Panc1 (cell line): ENCODE data around the gene MYO7A. TPM values are rescaled to one million over a fixed set of nuclear protein-coding genes. Genes with fewer than 3 reads are reported as not detected.

ENCODE experiments used
- ATAC-seq: fragments of 200-7000 bp; cut with Tn5 transposase; 2 replicates; pipeline ENCODE4 v1.9.1; 2020; ENCODE audit warnings: mild to moderate bottlenecking, moderate library complexity
- BruUV-seq: library from RNA; stranded (reverse); fragments of 400-500 nt; replicated peaks from 2 replicates; lab custom pipeline; 2021; lab: Mats Ljungman, UMichigan
- CTCF ChIA-PET: fragments of 300-600 bp; sonication (Branson Sonifier 250); formaldehyde crosslinking; loops from one replicate; lab custom pipeline; 2022; ENCODE audit warnings: antibody characterized with exemption; lab: Charles Lee
- POLR2A ChIA-PET: fragments of 300-600 bp; sonication (Branson Sonifier 250); formaldehyde crosslinking; loops from one replicate; lab custom pipeline; 2022; ENCODE audit warnings: antibody characterized with exemption; lab: Charles Lee
- DNase-seq: peaks from one replicate; pipeline ENCODE4 v3.0.0-alpha.2; 2010; ENCODE audit warnings: low read depth, low spot score
- H3K27ac ChIP-seq: 2 replicates; pipeline ENCODE4 v1.5.1; 2011; ENCODE audit warnings: mild to moderate bottlenecking, low read length, inconsistent platforms
- H3K27me3 ChIP-seq: fragments of 200-500 bp; sonication (Bioruptor generic); 2 replicates; pipeline ENCODE4 v1.6.0; 2014; ENCODE audit warnings: low read length, inconsistent platforms; ENCODE audit not compliant: control insufficient read depth, insufficient read depth
- H3K36me3 ChIP-seq: fragments of 200-500 bp; sonication (Bioruptor generic); 2 replicates; pipeline ENCODE4 v1.5.1; 2014; ENCODE audit warnings: inconsistent platforms, mild to moderate bottlenecking, low read length, moderate library complexity; ENCODE audit not compliant: control insufficient read depth, insufficient read depth
- H3K4me1 ChIP-seq: 2 replicates; pipeline ENCODE4 v1.5.1; 2011; ENCODE audit warnings: inconsistent platforms, mild to moderate bottlenecking, low read length, moderate library complexity; ENCODE audit not compliant: control insufficient read depth, insufficient read depth
- H3K4me3 ChIP-seq, 2 experiments: 2 replicates each; pipeline ENCODE4 v1.5.1; 2011 to 2012; ENCODE audit warnings: low read depth in 2 of 2, low read length in 2 of 2, mild to moderate bottlenecking in 2 of 2, inconsistent platforms in 1 of 2, moderate library complexity in 1 of 2
- H3K9me3 ChIP-seq: fragments of 200-500 bp; sonication (Bioruptor generic); 2 replicates; pipeline ENCODE4 v1.5.1; 2014; ENCODE audit warnings: low read depth, mild to moderate bottlenecking, inconsistent platforms, low read length, moderate library complexity; ENCODE audit not compliant: control insufficient read depth, insufficient read depth
- CTCF ChIP-seq: fragments of 450-650 bp; IDR thresholded peaks from 2 replicates; pipeline ENCODE4 v1.5.1; 2017; ENCODE audit warnings: mild to moderate bottlenecking
- POLR2AphosphoS5 ChIP-seq: IDR thresholded peaks from 2 replicates; pipeline ENCODE4 v1.6.1; 2012; ENCODE audit warnings: mild to moderate bottlenecking, low read depth, low read length, moderate library complexity
- REST ChIP-seq, 2 experiments: IDR thresholded peaks; 2 replicates each; pipeline ENCODE4 v1.6.1; 2011 to 2012; ENCODE audit warnings: low read depth in 2 of 2, control low read depth in 1 of 2, low read length in 1 of 2, mild to moderate bottlenecking in 1 of 2, moderate library complexity in 1 of 2; ENCODE audit not compliant: insufficient read depth in 1 of 2
- SIN3A ChIP-seq: IDR thresholded peaks from 2 replicates; pipeline ENCODE4 v1.6.1; 2012; ENCODE audit warnings: low read depth, mild to moderate bottlenecking, low read length, moderate library complexity, borderline replicate concordance; ENCODE audit not compliant: insufficient read depth
- TCF7L2 ChIP-seq: IDR thresholded peaks from 2 replicates; pipeline ENCODE4 v1.6.1; 2011; ENCODE audit warnings: mild to moderate bottlenecking, low read depth, low read length, inconsistent platforms
- in situ Hi-C: cut with HindIII; loops from 2 replicates; pipeline ENCODE4 v1.10.0; 2016; ENCODE audit warnings: low sequenced_read_pairs, low pct_unique_long_range_greater_than_20kb
- intact Hi-C: fragments of 100-400 bp; cut with micrococcal nuclease; formaldehyde crosslinking; loops from one replicate; pipeline ENCODE4 v1.10.0; 2022; ENCODE audit not compliant: unreplicated experiment
- total RNA-seq: library from RNA; stranded (reverse); gene quantifications from one replicate; pipeline ENCODE4 v1.2.1, GENCODE V29; 2021; ENCODE audit not compliant: unreplicated experiment

Gene MYO7A
- total RNA-seq, 1 experiment from 2014 or later, result 1.3 TPM

GRCh38 chr11:77189588-77190210 is 61.7 kb downstream of the MYO7A start:
- in situ Hi-C loops, result no loop called here

GRCh38 chr11:77190331-77191075 is 62.5 kb downstream of the MYO7A start:
- TF ChIP-seq CTCF, result peak; percentile 28; the same call in 1 of the 2 replicates
- TF ChIP-seq SIN3A, result no peak
- no peak for TF ChIP-seq TCF7L2
- no peak for TF ChIP-seq POLR2AphosphoS5
- TF ChIP-seq REST (IDR thresholded peaks at IDR 0.05; ENCODE audit: insufficient read depth in 1 of 2, low read depth in 2 of 2, low read length in 1 of 2), result no peak
- no peak for ATAC-seq

More at GRCh38 chr11:77189588-77190210, 61.7 kb downstream of the MYO7A start:
- intact Hi-C loops, result loop anchor here (2.0 kb wide), 1 partner anchor 143 kb away; no protein-coding TSS in a partner anchor
- ChIA-PET CTCF (interaction anchor here (0.5 to 4.3 kb wide), 2 partner anchors 62 to 353 kb away, joined by 9 to 33 read pairs; partner anchors contain the start of gene MYO7A), POLR2A (interaction anchor here (0.6 kb wide), 1 partner anchor 900 kb away, joined by 3 read pairs; no protein-coding TSS in a partner anchor)
- BruUV-seq, result no TSS peak
- no peak overlapping the region for H3K27ac ChIP-seq
- DNase-seq (no peak), ATAC-seq (no peak)
- H3K4me3 ChIP-seq, result no peak overlapping the region
- no peaks in the 10 kb centered on the region for H3K36me3 ChIP-seq
- H3K27me3 ChIP-seq, result no peaks in the 10 kb centered on the region
- TF ChIP-seq SIN3A, result no peak
- no peak for TF ChIP-seq TCF7L2
- H3K9me3 ChIP-seq, result no peaks in the 10 kb centered on the region
- no peaks in the 10 kb centered on the region for H3K4me1 ChIP-seq

More at GRCh38 chr11:77190331-77191075, 62.5 kb downstream of the MYO7A start:
- no peaks in the 10 kb centered on the region for H3K9me3 ChIP-seq
- no peaks in the 10 kb centered on the region for H3K36me3 ChIP-seq
- H3K4me3 ChIP-seq, result no peak overlapping the region
- no peak overlapping the region for H3K27ac ChIP-seq
- no peaks in the 10 kb centered on the region for H3K4me1 ChIP-seq
- in situ Hi-C loops (no loop called here), intact Hi-C loops (no loop called here)
- DNase-seq, result no peak
- H3K27me3 ChIP-seq, result no peaks in the 10 kb centered on the region
- ChIA-PET CTCF (interaction anchor here (4.3 kb wide), 1 partner anchor 63 kb away, joined by 33 read pairs; the partner anchor contains the start of gene MYO7A), POLR2A (no interaction called here)
- no TSS peak for BruUV-seq
